Adrenal gland (tissue), 12 donors: ENCODE measurements around the gene LAMC2. TPM values are rescaled to one million over a fixed set of nuclear protein-coding genes. Genes with fewer than 3 reads are reported as not detected.
A peak's percentile ranks its signal among the peaks of the same experiment; 100 is the strongest.

Experiments used
- DNase-seq, 7 donors: peaks; one replicate each; pipeline ENCODE4 v3.0.0-alpha.2; 2019 to 2020
- H3K27ac ChIP-seq, 5 donors: fragments of 200-600 bp; sonication (generic) in 4 of 5; 1 replicate in 3 of 5; 2 replicates in 2 of 5; pipeline versions ENCODE4 v1.5.1 to v1.8.0; 2016 to 2020; ENCODE audit warnings: mild to moderate bottlenecking in 1 of 5
- H3K27me3 ChIP-seq: fragments of 200-600 bp; 2 replicates; pipeline ENCODE4 v1.8.0; 2021
- H3K36me3 ChIP-seq, 2 donors: fragments of 200-600 bp; replicated peaks in 1 of 2; 1 replicate in 1 of 2; 2 replicates in 1 of 2; pipeline versions ENCODE4 v1.5.1 to v1.8.0; 2018 to 2022
- H3K4me1 ChIP-seq, 2 donors: fragments of 200-600 bp; replicated peaks in 1 of 2; 1 replicate in 1 of 2; 2 replicates in 1 of 2; pipeline versions ENCODE4 v1.5.1 to v1.8.0; 2018 to 2021
- H3K4me3 ChIP-seq, 4 donors: fragments of 200-600 bp; sonication (generic) in 3 of 4; one replicate each; pipeline ENCODE4 v1.5.1; 2016 to 2018
- H3K9me3 ChIP-seq, 3 donors: fragments of 200-600 bp; sonication (generic) in 1 of 3; replicated peaks in 1 of 3; 1 replicate in 2 of 3; 2 replicates in 1 of 3; pipeline versions ENCODE4 v1.5.1 to v1.8.0; 2016 to 2021
- POLR2A ChIP-seq, 2 donors: fragments of 450-650 bp; IDR thresholded peaks; one replicate each; pipeline ENCODE4 v1.6.1; 2017; ENCODE audit warnings: antibody characterized with exemption in 2 of 2, mild to moderate bottlenecking in 2 of 2, moderate library complexity in 1 of 2
- WGBS, 4 donors: extraction: QIAGEN DNeasy Blood & Tissue Kit in 2 of 4; methylation state at CpG; one replicate each; pipeline versions ENCODE4 v1.1.5 to v1.1.7; 2013 to 2017; 5-methylcytosine and 5-hydroxymethylcytosine counted together
- intact Hi-C, 2 donors: fragments of 100-400 bp; cut with DNase I; formaldehyde crosslinking; loops; one replicate each; pipeline versions ENCODE4 v1.14.1 to v1.15.0; 2022 to 2023
- polyA plus RNA-seq, 3 donors: library from polyadenylated mRNA; stranded (reverse); fragments of 200-250 nt in 2 of 3; fragments of 350-450 nt in 1 of 3; fragmentation: Illumina TruSeq in 1 of 3; extraction: RNeasy Lipid Tissue Mini Kit (QIAGEN cat#74804) in 1 of 3; gene quantifications; one replicate each; pipeline ENCODE4 v1.2.3, GENCODE V29; 2013 to 2014
- total RNA-seq, 9 donors: library from RNA; depleted of rRNA in 4 of 9; stranded (reverse); fragments of >200 nt in 4 of 9; fragments of 120-200 nt in 1 of 9; fragmentation: NEBNext Ultra II Directional in 1 of 9; extraction: Animal tissue kit (Norgen Biotek cat#: 25700) in 1 of 9; gene quantifications; one replicate each; pipeline versions ENCODE4 v1.1.0 to v1.2.4, GENCODE V29; 2013 to 2023
- TF ChIP-seq, protein P1 (sequence below), 6 experiments: fragments of 450-650 bp in 4 of 6; fragments of 200-600 bp in 2 of 6; sonication (generic) in 1 of 6; IDR thresholded peaks; 1 replicate in 5 of 6; 2 replicates in 1 of 6; pipeline versions ENCODE4 v1.5.1 to v1.8.0; 2016 to 2021; ENCODE audit warnings: antibody characterized with exemption in 6 of 6, mild to moderate bottlenecking in 2 of 6, moderate library complexity in 1 of 6
- donor health status: healthy with polysubstance abuse.
- donor health status: Bipolar disorder and iron deficiency.
- donor health status: DM: yes; HTN: yes; CAD: no.
- donor health status: DM: no; HTN: no; CAD: no.
- donor health status: DM: no; HTN: no; CAD: no.
- donor health status: DM: yes; HTN: yes; CAD: no.

LAMC2 gene
- total and polyA plus RNA-seq, 12 donors, result 0.04 to 1.4 (median 0.16) TPM; not detected in 1

DNA sequence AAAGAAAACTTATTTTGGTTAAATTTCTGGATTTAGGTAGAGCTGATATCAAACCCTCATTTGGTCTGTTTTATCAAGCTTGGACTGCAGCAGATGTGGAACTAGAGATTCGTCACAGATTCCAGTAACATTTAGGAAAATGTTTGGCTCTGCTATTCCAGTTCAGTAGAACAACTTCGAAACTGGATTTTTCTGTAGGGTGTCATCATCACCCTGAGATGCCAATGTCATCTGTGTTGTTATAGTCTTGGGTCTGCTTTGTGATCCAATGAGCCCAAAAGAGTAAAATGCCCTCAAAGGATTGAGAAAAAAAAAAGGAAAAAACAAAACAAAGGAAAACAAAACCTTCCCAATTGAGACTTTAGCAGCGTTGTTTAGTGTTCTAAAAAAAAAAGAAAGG is 55.4 kb downstream of the LAMC2 start:
- WGBS, 4 donors, result 59 to 72% (median 71%) methylated on average over 3 of the region's 3 CpGs
- Histone ChIP-seq H3K9me3 (no peaks in the 10 kb centered on the region), H3K4me1 (peaks cover 0 to 3% of the 10 kb centered on the region in 2 donors), H3K36me3 (no peaks in the 10 kb centered on the region), H3K4me3 (no peak overlapping the region), H3K27ac (peak overlapping the region in 2 of 5 donors; percentile 56 to 60), H3K27me3 (no peaks in the 10 kb centered on the region)
- TF ChIP-seq, protein P1, sequence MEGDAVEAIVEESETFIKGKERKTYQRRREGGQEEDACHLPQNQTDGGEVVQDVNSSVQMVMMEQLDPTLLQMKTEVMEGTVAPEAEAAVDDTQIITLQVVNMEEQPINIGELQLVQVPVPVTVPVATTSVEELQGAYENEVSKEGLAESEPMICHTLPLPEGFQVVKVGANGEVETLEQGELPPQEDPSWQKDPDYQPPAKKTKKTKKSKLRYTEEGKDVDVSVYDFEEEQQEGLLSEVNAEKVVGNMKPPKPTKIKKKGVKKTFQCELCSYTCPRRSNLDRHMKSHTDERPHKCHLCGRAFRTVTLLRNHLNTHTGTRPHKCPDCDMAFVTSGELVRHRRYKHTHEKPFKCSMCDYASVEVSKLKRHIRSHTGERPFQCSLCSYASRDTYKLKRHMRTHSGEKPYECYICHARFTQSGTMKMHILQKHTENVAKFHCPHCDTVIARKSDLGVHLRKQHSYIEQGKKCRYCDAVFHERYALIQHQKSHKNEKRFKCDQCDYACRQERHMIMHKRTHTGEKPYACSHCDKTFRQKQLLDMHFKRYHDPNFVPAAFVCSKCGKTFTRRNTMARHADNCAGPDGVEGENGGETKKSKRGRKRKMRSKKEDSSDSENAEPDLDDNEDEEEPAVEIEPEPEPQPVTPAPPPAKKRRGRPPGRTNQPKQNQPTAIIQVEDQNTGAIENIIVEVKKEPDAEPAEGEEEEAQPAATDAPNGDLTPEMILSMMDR (IDR thresholded peaks at IDR 0.05), result no peak
- no peak for TF ChIP-seq POLR2A (IDR thresholded peaks at IDR 0.05)
- no peak for DNase-seq
- intact Hi-C loops, result no loop called here

DNA sequence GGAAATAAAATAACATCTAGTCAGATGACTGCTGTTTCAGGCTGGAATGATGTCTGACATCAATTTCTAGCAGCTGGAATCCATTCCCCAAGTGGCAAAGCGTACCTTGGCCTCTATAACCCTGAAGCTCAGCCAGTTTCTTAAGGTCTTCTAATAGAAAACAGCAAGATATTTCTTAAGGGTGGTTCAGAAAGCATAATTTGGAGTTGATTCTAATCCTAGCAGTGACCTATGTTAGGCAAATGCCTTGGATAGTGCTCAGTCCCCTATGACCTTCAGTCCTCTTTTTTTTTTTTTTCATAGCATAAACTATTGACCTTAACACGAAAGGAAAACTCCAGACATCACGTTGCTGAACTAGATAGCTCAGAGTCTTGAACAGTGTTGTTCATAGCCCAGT is 56.5 kb downstream of the LAMC2 start:
- peak overlapping the region in 3 of 5 donors; percentile 20 to 70 (median 56) for H3K27ac ChIP-seq

DNA sequence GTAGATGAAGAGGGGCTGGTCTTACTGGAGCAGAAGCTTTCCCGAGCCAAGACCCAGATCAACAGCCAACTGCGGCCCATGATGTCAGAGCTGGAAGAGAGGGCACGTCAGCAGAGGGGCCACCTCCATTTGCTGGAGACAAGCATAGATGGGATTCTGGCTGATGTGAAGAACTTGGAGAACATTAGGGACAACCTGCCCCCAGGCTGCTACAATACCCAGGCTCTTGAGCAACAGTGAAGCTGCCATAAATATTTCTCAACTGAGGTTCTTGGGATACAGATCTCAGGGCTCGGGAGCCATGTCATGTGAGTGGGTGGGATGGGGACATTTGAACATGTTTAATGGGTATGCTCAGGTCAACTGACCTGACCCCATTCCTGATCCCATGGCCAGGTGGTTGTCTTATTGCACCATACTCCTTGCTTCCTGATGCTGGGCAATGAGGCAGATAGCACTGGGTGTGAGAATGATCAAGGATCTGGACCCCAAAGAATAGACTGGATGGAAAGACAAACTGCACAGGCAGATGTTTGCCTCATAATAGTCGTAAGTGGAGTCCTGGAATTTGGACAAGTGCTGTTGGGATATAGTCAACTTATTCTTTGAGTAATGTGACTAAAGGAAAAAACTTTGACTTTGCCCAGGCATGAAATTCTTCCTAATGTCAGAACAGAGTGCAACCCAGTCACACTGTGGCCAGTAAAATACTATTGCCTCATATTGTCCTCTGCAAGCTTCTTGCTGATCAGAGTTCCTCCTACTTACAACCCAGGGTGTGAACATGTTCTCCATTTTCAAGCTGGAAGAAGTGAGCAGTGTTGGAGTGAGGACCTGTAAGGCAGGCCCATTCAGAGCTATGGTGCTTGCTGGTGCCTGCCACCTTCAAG is 57.3 kb downstream of the LAMC2 start:
- Histone ChIP-seq H3K9me3 (no peaks in the 10 kb centered on the region), H3K36me3 (no peaks in the 10 kb centered on the region), H3K4me1 (peaks cover 0 to 3% of the 10 kb centered on the region in 2 donors), H3K4me3 (no peak overlapping the region), H3K27ac (peak overlapping the region in 3 of 5 donors; percentile 20 to 70 (median 39)), H3K27me3 (no peaks in the 10 kb centered on the region)
- TF ChIP-seq POLR2A (IDR thresholded peaks at IDR 0.05), result no peak
- TF ChIP-seq, protein P1 (IDR thresholded peaks at IDR 0.05), result no peak
- intact Hi-C loops, result no loop called here
- peak in 1 of 7 donors; percentile 27 for DNase-seq
- 79 to 88% (median 87%) methylated on average over 5 of the region's 5 CpGs for WGBS, 4 donors

More for the DNA sequence above, 56.5 kb downstream of the LAMC2 start:
- Histone ChIP-seq H3K4me1 (peaks cover 0 to 3% of the 10 kb centered on the region in 2 donors), H3K9me3 (no peaks in the 10 kb centered on the region), H3K4me3 (no peak overlapping the region), H3K36me3 (no peaks in the 10 kb centered on the region), H3K27me3 (no peaks in the 10 kb centered on the region)
- intact Hi-C loops, result no loop called here
- no peak for TF ChIP-seq POLR2A (IDR thresholded peaks at IDR 0.05)
- TF ChIP-seq, protein P1 (IDR thresholded peaks at IDR 0.05), result no peak
- 25 to 38% (median 32%) methylated on average over 3 of the region's 3 CpGs for WGBS, 4 donors
- no peak for DNase-seq

DNA sequence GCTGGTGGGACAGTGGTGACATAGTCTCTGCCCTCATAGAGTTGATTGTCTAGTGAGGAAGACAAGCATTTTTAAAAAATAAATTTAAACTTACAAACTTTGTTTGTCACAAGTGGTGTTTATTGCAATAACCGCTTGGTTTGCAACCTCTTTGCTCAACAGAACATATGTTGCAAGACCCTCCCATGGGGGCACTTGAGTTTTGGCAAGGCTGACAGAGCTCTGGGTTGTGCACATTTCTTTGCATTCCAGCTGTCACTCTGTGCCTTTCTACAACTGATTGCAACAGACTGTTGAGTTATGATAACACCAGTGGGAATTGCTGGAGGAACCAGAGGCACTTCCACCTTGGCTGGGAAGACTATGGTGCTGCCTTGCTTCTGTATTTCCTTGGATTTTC is 58.4 kb downstream of the LAMC2 start:
- no peaks in the 10 kb centered on the region for H3K36me3 ChIP-seq
- H3K4me3 ChIP-seq, result no peak overlapping the region
- H3K27ac ChIP-seq, result peak overlapping the region in 1 of 5 donors; percentile 70
- peaks cover 0 to 3% of the 10 kb centered on the region in 2 donors for H3K4me1 ChIP-seq
- 68 to 79% (median 73%) methylated on average over 1 of the region's 1 CpG for WGBS, 4 donors
- DNase-seq, result peak in 5 of 7 donors; percentile 25 to 82 (median 62)
- intact Hi-C loops, result no loop called here
- no peak for TF ChIP-seq POLR2A (IDR thresholded peaks at IDR 0.05)
- TF ChIP-seq, protein P1 (IDR thresholded peaks at IDR 0.05), result no peak
- H3K9me3 ChIP-seq, result no peaks in the 10 kb centered on the region
- no peaks in the 10 kb centered on the region for H3K27me3 ChIP-seq
